Kidney (tissue), 14 donors: Measurements from ENCODE around the gene CTNND2. TPM values are rescaled to one million over a fixed set of nuclear protein-coding genes. Genes with fewer than 3 reads are reported as not detected.

ENCODE experiments used
- DNase-seq, 5 donors: peaks; one replicate each; pipeline ENCODE4 v3.0.0-alpha.2; 2013 to 2020
- FAIRE-seq: peaks from 2 replicates; lab custom pipeline; 2012; peaks lifted over from hg19 to GRCh38; lab: Jason Lieb, UNC
- H3K27ac ChIP-seq, 2 donors: one replicate each; pipeline ENCODE4 v1.7.0; 2013; ENCODE audit warnings: low read depth in 2 of 2, low read length in 2 of 2, inconsistent platforms in 1 of 2
- H3K27me3 ChIP-seq: one replicate; pipeline ENCODE4 v1.7.1; 2013; ENCODE audit warnings: low read length, inconsistent platforms; ENCODE audit not compliant: control insufficient read depth, insufficient read depth
- H3K36me3 ChIP-seq, 3 donors: one replicate each; pipeline versions ENCODE4 v1.7.0 to v1.7.1; 2013; ENCODE audit warnings: low read length in 3 of 3, control low read depth in 1 of 3, inconsistent platforms in 1 of 3; ENCODE audit not compliant: insufficient read depth in 3 of 3, control insufficient read depth in 2 of 3
- H3K4me1 ChIP-seq, 3 donors: one replicate each; pipeline versions ENCODE4 v1.7.0 to v1.7.1; 2013; ENCODE audit warnings: low read length in 3 of 3, inconsistent platforms in 1 of 3, low read depth in 1 of 3; ENCODE audit not compliant: control insufficient read depth in 2 of 3, insufficient read depth in 2 of 3
- H3K4me3 ChIP-seq, 3 donors: one replicate each; pipeline versions ENCODE4 v1.7.0 to v1.8.1; 2013; ENCODE audit warnings: low read length in 3 of 3, control low read depth in 1 of 3, inconsistent platforms in 1 of 3
- H3K9ac ChIP-seq, 3 donors: one replicate each; pipeline versions ENCODE4 v1.7.0 to v1.7.1; 2013; ENCODE audit warnings: low read length in 3 of 3, control low read depth in 1 of 3, inconsistent platforms in 1 of 3
- H3K9me3 ChIP-seq, 3 donors: one replicate each; pipeline versions ENCODE4 v1.7.0 to v1.7.1; 2013; ENCODE audit warnings: low read length in 3 of 3, control low read depth in 1 of 3, inconsistent platforms in 1 of 3; ENCODE audit not compliant: control insufficient read depth in 2 of 3, insufficient read depth in 1 of 3
- intact Hi-C: fragments of 100-400 bp; cut with DNase I; formaldehyde crosslinking; loops from one replicate; pipeline ENCODE4 v1.11.1; 2022
- polyA plus RNA-seq: library from polyadenylated mRNA; stranded (reverse); fragments of 350-450 nt; fragmentation: Illumina TruSeq; extraction: RNeasy Lipid Tissue Mini Kit (QIAGEN cat#74804); gene quantifications from one replicate; pipeline ENCODE4 v1.2.3, GENCODE V29; 2014; ENCODE audit warnings: low read depth, low replicate concordance; ENCODE audit not compliant: insufficient read depth
- total RNA-seq: library from RNA; stranded (reverse); fragmentation: NEBNext Ultra II Directional; extraction: Animal tissue kit (Norgen Biotek cat#: 25700); gene quantifications from one replicate; pipeline ENCODE4 v1.2.1, GENCODE V29; 2021
- TF ChIP-seq, protein P1 (sequence below): IDR thresholded peaks from 3 replicates; pipeline ENCODE4 v1.5.1; 2012; ENCODE audit warnings: mild to moderate bottlenecking, moderate library complexity, borderline replicate concordance; ENCODE audit not compliant: insufficient read depth; ENCODE audit errors: extremely low read depth
- donor health status: control.
- donor health status: control.
- donor health status: control.
- donor health status: control.
- donor health status: control.
- donor health status: DM: yes; HTN: yes; CAD: no.
- donor health status: Normal renal cell carcinoma (clear cell type).

Gene CTNND2
- total and polyA plus RNA-seq, 2 donors from 2014 or later = 0.15 to 0.79 TPM

DNA sequence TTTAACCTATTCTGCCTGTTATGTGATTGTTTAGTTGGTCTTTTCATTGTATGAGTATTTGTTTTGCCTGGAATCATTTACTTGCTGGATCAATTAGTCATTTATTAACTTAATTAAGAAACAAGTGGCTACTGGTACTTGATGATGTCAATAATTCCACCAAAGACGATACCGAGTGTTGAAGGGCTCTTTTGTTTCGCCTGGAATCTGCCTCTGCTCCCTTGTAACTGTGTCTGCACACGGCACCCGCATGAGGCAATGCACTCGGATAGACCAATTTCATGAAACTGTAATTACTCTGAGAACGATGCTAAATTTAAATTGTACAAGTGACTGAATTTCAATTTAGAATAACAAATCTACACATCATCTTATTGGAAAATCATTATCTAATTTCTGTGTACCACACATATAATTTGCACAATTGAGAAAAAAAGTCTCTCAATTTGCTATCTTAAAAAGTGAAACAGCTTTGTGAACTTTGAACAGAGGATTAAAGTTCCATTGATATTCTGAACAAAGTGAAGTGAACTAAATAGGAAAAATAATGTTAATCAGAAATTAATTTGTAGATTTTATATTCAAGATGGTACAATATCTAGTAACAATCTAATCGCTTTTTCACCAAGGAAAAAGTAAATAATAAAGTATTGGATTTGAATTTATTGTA is 143.2 kb downstream of the CTNND2 start:
- Histone ChIP-seq H3K4me1 (no peaks in the 10 kb centered on the region), H3K4me3 (no peak overlapping the region), H3K9me3 (no peaks in the 10 kb centered on the region), H3K36me3 (no peaks in the 10 kb centered on the region), H3K27ac (no peak overlapping the region), H3K9ac (no peak overlapping the region), H3K27me3 (no peaks in the 10 kb centered on the region)
- DNase-seq (no peak), FAIRE-seq (peak; percentile 3)
- TF ChIP-seq, protein P1, sequence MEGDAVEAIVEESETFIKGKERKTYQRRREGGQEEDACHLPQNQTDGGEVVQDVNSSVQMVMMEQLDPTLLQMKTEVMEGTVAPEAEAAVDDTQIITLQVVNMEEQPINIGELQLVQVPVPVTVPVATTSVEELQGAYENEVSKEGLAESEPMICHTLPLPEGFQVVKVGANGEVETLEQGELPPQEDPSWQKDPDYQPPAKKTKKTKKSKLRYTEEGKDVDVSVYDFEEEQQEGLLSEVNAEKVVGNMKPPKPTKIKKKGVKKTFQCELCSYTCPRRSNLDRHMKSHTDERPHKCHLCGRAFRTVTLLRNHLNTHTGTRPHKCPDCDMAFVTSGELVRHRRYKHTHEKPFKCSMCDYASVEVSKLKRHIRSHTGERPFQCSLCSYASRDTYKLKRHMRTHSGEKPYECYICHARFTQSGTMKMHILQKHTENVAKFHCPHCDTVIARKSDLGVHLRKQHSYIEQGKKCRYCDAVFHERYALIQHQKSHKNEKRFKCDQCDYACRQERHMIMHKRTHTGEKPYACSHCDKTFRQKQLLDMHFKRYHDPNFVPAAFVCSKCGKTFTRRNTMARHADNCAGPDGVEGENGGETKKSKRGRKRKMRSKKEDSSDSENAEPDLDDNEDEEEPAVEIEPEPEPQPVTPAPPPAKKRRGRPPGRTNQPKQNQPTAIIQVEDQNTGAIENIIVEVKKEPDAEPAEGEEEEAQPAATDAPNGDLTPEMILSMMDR = no peak
- intact Hi-C loops = no loop called here

DNA sequence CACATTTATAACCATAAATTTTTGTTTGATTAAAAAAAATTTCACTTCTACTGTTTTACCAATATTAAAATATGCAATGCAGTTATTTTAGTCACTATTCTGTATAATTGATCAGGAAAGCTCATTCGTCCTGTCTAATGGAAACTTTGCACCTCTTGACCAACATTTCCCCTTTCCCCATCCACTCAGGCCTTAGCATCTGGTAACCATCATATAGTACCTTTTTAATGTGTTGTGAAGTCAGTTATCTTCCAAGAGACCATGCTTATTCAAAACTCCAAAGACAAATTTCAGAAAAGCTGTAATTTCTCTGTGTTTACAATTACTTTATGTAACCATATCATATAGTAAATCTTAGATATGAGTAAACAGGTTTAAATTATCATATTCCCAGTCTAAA is 145.9 kb downstream of the CTNND2 start:
- TF ChIP-seq, protein P1 = no peak
- Histone ChIP-seq H3K27ac (no peak overlapping the region), H3K4me3 (no peak overlapping the region), H3K9ac (no peak overlapping the region), H3K36me3 (no peaks in the 10 kb centered on the region), H3K4me1 (no peaks in the 10 kb centered on the region), H3K27me3 (no peaks in the 10 kb centered on the region), H3K9me3 (no peaks in the 10 kb centered on the region)
- DNase-seq (no peak), FAIRE-seq (no peak)
- intact Hi-C loops = no loop called here

- no peak overlapping the region for H3K4me3 ChIP-seq
- TF ChIP-seq, protein P1 = no peak
- intact Hi-C loops = no loop called here
- no peaks in the 10 kb centered on the region for H3K27me3 ChIP-seq
- no peak overlapping the region for H3K9ac ChIP-seq
- no peaks in the 10 kb centered on the region for H3K9me3 ChIP-seq
- no peak for FAIRE-seq
- no peak overlapping the region for H3K27ac ChIP-seq
- no peaks in the 10 kb centered on the region for H3K36me3 ChIP-seq
- no peak for DNase-seq
- no peaks in the 10 kb centered on the region for H3K4me1 ChIP-seq
Observed at GRCh38 chr5:11757661-11758060, 146.6 kb downstream of the CTNND2 start.

GRCh38 chr5:11737010-11737409 is 167.2 kb downstream of the CTNND2 start:
- Histone ChIP-seq H3K9ac (no peak overlapping the region), H3K36me3 (no peaks in the 10 kb centered on the region), H3K4me1 (no peaks in the 10 kb centered on the region), H3K27me3 (no peaks in the 10 kb centered on the region), H3K9me3 (no peaks in the 10 kb centered on the region), H3K4me3 (no peak overlapping the region), H3K27ac (no peak overlapping the region)
- intact Hi-C loops = no loop called here
- TF ChIP-seq, protein P1 = no peak
- DNase-seq (no peak), FAIRE-seq (no peak)
